GM19397 (cell line): Measurements from ENCODE around the gene PPP1R3E.
"Not testable (repeated sequence)": the region's sequence is repeated elsewhere in the genome, so short reads cannot be mapped to it uniquely, and the experiment has no call there.

Experiments used
- ATAC-seq: cut with Tn5 transposase; IDR thresholded peaks from one replicate; pipeline ENCODE4 v1.9.1; 2021; ENCODE audit warnings: mild to moderate bottlenecking, moderate library complexity; ENCODE audit not compliant: unreplicated experiment

PPP1R3E gene

DNA sequence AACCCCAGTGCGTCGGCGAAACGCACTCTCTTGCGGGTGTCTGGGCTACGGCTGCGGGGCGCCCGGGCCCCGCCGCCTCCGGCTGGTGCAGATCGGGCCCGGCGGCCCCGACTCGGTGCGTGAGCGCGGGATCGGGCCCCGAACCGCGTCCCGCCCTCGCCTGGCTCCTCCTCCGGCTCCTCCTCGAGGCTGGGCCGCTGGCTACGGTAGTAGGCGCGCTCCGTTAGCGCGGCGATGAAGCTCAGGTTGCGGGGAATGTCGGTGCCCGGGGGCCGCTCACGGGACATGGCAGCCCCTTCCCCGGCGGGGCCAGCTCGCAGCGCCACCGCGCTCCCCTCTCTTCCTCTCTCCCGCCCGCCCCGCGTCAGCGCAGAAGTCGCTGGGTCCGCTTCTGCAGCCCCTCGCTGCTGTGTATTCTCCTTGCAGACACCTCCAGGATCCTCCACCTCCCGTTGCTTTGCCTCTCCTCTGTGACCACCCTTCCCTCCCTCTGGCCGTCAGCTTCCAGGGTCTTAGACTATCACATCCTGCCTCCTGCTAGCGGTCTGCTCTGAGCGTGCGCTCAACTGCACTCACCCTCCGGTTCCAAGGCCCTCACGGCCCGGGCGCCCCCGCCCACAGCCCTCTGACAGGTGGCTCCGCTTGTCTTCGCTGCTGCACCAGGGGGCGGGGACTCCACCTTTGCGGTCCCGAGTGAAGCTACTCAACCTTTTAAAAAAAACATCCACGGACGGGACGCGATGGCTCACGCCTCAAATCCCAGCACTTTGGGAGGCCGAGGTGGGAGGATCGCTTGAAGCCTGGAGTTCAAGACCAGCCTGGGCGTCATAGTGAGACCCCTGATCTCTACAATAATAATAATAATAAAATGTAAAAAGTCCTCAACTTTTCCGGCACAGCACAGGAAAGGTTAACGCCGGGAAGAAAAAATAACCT lies at the start of gene PPP1R3E:
PPP1R3E (minus strand) TSS at position 570 of the 936 bp plus-strand sequence; CDS start at position 287, 283 bp downstream.
- ATAC-seq, result peak; percentile 33

DNA sequence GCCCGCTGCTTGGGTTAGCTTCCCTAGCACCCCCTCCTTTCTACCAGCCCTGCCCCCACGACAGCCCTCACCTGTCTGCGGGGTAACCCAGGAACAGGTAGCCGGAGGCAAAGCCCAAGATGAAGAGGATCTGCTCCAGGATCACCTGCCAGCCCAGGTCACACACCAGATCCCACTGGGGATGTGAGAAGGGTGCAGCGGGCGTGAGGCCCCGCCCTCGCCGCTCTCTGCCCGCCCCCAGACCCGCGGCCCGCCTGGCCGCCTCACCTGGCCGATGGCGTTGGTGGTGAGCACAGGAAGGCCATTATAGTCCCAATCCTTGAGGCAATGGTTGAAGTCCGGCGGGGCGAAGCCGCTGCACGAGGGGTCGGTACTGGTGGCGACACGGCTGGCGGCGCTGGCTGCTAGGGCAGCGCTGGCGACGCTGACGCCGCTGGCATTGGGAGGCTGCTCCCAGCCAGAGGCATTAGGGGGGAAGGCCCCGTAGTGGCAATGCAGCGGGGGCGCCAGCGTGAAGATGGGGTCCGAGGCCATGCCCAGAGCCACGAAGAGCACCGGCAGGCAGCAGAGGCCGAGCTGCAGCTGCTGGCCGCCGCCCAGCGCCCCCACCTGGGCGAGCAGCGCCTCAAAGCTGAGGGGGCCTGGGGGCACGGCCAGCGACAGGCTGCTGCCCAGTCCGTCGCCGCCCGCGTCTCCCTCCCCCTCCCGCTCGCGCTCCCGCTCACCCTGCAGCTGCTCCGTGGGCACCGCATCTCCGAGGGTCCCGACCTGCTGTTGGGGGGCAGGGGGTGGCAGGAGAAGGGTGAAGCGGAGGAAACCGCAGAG lies 49.2 kb upstream of the PPP1R3E start:
- no peak for ATAC-seq

DNA sequence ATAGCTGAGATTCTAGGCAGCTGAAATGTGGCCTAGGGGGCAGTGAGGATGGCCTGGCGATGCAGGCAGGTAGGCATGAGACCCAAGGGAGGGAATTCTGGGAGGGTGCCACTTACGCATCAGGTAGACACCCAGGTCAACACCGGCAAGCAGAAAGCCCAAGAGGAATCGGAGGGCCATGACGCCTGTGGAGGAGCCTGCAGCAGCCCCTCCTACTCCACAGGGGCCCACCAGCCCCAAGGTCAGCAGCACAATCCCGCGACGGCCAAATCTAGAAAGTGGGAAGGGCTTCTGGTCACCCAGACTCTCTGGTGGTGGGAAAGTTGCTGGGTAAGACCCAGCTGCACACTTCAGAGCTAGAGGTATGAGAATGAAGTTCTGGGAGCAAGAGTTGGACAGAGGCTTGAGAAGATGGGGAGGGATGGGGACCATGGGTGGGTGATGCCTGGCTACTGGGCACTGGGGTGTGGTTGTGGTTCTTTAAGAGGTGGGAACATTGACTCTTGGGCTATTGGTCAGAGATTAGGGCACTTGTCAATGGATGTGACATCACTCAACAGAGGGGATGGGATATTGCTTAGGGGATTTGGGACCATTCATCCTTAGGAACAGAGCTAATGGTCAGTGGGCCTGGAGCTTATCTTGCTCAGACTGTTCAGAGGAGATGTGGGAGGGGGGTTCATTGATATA lies 46.6 kb upstream of the PPP1R3E start:
- no peak for ATAC-seq

- ATAC-seq, result no peak
Observed at GRCh38 chr14:23348297-23348655, 45.6 kb upstream of the PPP1R3E start.

GRCh38 chr14:23347406-23348296 lies 45.0 kb upstream of the PPP1R3E start:
- no peak for ATAC-seq

DNA sequence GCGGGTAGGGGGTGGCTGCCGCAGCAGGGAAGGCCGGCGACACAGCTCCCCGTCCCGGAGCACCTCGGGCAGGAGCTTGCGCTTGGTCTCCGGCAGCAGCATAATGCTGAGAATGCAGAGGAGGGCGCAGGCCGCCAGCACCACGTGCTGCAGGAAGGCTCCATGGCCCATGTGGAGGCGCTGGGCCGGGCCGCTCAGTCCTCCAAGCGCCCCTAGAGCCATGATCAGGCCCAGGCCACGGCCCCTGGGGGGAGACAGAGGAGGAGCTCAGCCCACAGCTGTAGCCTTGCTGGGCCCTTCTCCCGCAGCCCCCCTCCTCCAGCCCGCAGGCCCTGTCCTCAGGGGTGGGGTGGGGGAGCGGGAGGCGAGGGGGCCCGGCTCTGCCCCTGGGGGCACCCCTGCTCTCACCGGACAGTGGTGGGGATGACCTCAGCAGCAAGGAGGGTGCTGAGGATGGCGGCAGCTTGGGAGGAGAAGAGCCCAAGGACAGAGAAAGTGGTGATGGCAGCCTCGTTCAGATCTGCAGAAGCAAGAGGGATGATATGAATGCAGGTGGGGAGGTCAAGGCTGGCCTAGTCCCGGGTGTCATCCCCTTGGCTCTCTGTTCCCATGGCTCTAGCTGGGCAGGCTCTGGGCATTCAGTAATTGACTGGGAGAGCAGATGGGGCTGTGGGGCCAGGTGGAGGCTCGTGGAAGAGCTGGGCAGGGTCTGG lies 44.2 kb upstream of the PPP1R3E start:
- ATAC-seq, result no peak

DNA sequence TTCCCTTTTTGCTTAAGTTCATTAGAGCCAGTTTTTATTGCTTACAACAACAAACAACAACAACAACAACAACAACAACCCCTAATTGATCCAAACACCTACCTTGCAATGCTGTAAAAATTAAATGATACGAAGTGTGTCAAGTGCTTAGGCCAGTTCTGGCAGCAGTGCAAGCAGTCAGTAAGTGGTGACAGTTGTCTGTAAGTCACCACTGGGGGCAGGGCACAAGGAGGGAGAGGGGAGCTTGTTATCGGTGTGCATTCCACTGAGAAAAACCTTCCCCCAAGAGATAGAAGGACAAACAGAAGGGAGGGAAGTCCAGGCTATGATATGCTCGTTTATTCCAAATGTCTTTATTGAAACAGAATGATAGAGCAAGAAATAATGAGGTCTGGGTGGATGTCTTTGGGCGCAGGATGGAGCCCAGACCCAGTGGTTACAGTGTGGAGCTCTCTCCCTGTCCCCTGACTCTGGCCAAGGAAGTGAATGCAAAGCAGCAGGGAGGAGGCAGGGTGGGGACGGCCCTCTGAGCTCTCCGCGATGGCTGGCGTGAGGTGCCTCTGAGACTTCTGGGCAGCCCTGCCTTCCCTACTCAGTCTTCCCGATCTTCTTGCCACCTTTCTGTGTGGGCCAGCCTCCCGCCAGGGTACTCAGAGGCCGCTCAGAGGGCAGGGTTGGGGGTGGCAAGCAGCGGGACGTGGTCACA lies 43.5 kb upstream of the PPP1R3E start:
- ATAC-seq, result no peak

GRCh38 chr14:23344481-23344880 lies 41.8 kb upstream of the PPP1R3E start:
- no peak for ATAC-seq

DNA sequence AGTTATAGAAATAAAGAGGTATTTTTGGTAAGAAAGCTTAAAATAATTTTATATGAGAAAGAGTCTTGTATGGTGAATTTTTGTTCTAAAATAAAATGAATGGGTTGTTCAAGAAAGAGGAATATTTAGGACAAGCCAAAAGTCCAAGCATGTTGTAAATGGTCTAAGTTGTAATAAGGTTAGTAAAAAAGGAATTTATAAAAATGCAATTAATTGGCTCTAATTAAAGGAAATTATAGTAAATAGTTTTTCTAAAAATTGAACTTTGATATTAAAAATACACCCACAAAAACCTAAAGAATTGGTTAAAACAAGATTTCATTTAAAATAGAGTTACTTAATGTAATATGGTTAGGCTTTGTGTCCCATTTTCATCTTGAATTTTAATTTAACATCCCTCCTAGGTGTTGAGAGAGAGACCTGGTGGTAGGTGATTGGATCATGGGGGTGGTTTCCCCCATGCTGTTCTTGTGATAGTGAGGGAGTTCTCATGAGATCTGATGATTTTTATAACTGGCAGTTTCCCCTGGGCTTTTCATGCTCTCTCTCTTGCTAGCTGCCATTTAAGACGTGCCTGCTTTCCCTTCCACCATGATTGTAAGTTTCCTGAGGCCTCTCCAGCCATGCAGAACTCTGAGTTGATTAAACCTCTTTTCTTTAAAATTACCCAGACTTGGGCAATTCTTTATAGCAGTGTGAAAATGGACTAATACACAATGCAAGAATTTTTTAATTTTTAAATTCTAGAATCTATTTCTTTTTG lies 37.0 kb upstream of the PPP1R3E start:
- ATAC-seq, result no peak

DNA sequence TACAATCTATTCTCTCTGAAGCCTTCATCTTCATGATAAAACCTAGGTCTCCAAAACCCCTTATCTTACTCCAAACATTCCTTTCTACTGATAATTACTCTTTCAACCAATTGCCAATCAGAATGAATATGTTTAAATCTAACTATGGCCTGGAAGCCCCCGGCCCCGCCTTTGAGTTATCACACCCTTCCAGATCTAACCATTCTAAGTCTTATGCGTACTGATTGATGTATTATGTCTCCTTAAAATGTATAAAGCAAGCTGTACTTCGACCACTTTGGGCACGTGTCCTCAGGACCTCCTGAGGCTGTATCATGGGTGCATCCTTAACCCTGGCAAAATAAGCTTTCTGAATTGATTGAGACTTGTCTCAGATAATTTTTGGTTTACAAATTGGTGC lies 33.0 kb upstream of the PPP1R3E start:
- no peak for ATAC-seq

DNA sequence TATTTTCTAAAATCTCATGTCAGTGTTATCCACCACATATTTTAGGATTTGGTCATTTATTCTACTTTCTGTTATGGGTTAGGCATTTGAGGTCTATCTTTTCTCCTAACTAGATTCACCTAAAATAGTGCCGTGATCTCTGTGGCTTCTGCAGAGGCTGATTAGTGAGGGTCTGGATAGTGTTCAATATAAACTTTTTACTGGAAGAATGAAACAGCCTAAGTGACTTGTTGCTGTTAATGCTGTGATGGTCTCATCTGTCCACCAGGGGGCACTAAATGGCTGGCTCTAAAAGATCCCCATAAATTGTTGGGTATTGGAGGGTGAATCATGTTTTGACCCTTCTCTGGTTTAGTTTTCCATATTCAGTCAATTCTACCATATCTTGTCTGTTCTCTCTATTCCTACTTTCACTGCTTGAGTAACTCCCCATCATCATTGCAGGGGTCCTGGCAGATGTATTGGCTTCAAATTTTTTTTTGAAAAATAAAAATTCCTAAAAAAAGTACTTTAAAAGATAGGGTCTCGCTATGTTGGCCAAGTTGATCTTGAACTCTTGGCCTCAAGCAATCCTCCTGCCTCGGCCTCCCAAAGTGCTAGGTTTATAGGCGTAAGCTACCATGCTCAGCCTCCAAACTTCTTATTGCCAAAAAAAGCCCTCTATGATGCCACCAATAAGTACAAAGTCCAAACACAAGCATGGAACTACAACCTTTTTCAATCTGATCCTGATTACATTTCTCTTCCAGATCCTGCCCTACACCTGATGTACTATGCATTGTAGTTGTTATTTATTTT lies 25.5 kb upstream of the PPP1R3E start:
- ATAC-seq, result no peak

DNA sequence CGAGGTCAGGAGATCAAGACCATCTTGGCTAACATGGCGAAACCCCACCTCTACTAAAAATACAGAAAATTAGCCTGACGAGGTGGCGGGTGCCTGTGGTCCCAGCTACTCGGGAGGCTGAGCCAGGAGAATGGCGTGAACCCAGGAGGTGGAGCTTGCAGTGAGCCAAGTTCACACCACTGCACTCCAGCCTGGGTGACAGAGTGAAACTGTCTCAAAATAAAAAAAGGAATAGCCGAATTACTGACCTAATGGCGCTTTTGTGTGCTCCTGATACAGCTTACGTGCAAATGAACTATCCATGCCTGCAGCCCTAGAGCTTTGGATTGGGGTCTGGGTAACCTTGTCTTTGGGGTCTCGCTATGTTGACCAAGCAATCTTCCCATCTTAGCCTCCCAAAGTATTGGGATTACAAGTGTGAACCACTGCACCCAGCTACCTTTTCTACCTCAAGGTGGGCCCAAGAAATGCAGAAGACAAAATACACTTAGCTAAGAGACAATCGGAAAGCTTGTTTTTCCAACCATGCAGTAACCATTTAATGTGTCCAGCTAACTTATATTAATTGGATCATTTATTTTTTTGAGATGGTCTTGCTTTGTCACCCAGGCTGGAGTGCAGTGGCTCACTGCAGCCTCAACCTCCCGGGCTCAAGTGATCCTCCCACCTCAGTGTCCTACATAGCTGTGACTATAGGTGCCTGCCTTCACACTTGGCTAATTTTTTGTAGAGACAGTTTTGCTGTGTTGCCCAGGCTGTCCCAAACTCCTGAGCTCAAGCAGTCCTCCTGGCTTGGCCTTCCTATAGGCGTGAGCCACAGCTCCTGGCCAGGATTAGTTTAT lies 24.1 kb upstream of the PPP1R3E start:
- ATAC-seq, result no peak

GRCh38 chr14:23325746-23326145 lies 23.1 kb upstream of the PPP1R3E start:
- not testable (repeated sequence) for ATAC-seq

DNA sequence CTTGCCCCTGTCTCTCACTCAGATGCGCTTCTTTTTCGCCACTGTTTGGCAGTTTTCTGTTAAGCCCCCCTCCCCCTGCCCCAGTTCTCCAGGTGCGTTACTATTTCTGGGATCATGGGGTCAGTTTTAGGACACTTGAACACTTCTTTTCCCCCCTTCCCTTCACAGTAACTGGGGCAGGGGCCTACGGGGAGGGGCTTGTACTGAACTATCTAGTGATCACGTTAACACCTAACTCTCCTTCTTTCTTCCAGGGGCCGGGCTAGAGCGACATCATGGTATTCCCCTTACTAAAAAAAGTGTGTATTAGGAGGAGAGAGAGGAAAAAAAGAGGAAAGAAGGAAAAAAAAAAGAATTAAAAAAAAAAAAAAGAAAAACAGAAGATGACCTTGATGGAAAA lies 22.3 kb upstream of the PPP1R3E start:
- no peak for ATAC-seq

GRCh38 chr14:23324455-23324846 lies 21.8 kb upstream of the PPP1R3E start:
- ATAC-seq, result no peak

- no peak for ATAC-seq
Observed at GRCh38 chr14:23323838-23324454, 21.3 kb upstream of the PPP1R3E start.
